ENCODE data around the gene HMCN1. TPM values are rescaled to one million over a fixed set of nuclear protein-coding genes. Genes with fewer than 3 reads are reported as not detected.

HMCN1 gene
- total RNA-seq, 2 experiments from 2014 or later = 0.07 to 0.21 TPM

DNA sequence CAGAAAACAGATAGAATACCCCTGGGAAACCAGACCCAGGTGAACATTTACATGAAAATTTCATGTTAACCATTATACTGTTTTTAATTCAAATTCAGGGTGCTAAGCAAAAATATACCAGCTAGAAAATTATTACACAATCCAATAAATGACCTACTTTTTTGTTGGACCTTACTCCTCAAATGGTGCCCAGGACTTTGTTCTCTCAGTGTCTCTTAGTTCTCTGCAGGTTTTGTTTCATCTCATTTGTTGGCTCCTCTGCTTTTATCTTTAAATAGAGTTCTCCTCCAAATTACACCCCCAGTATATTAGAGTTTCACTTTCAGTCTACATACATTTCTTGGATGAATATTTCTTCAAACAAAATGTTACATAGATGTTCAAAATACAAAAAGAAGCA, 326.0 kb downstream of the HMCN1 start:
- H3K27me3 Mint-ChIP-seq = no peaks in the 10 kb centered on the region
- H3K4me3 Mint-ChIP-seq = no peak overlapping the region
- ChIA-PET CTCF (no interaction called here), POLR2A (no interaction called here)
- DNase-seq = no peak
- no peaks in the 10 kb centered on the region for H3K9me3 Mint-ChIP-seq
- H3K36me3 Mint-ChIP-seq (ENCODE audit: low read depth) = no peaks in the 10 kb centered on the region
- H3K4me1 Mint-ChIP-seq = no peaks in the 10 kb centered on the region
- H3K27ac Mint-ChIP-seq = no peak overlapping the region

DNA sequence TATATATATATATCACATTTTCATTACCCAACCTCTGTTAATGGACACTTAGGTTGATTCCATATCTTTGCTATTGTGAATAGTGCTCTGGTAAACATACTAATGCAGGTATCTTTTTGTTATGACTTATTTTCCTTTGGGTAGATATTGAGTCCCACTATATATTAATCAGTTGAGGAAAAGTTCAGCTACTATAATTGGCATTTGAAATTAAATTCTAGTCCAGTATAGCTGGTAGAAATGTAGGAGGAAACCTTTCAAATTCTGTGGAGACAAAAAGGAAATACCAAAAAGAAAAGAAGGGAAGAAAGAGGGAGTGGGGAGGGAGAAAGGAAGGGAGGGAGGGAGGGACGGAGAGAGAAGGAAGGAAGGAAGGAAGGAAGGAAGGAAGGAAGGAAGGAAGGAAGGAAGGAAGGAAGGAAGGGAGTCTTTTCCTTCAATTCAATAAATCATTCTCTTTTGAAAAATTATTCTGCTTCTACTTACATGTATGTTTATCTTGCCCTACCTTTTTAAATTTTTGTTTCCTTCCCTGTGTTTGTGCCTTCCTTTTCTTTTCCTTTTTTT, 329.0 kb downstream of the HMCN1 start:
- no peaks in the 10 kb centered on the region for H3K27me3 Mint-ChIP-seq
- H3K27ac Mint-ChIP-seq = no peak overlapping the region
- no peaks in the 10 kb centered on the region for H3K4me1 Mint-ChIP-seq
- DNase-seq = no peak
- CTCF ChIA-PET = no interaction called here
- POLR2A ChIA-PET = no interaction called here
- no peaks in the 10 kb centered on the region for H3K36me3 Mint-ChIP-seq (ENCODE audit: low read depth)
- H3K4me3 Mint-ChIP-seq = no peak overlapping the region
- no peaks in the 10 kb centered on the region for H3K9me3 Mint-ChIP-seq

DNA sequence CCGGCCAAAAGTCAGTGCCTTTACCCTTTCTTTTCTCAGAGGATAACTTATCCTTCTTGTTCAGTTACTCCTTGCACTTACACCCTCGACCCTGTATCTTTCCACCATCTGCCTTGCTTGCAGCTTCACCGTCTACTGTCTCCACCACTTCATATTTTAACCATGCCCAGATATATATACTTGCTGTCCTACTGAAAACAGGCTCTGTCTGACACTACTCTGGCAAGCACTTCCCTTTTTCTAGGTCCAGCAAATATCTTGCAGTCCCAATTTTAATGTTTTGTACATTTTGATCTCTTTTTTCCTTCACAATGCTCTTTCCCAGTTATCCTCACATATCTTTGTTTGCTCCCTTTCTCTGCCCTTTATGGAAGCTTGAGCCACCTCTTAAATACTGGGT, 332.2 kb downstream of the HMCN1 start:
- no peaks in the 10 kb centered on the region for H3K4me1 Mint-ChIP-seq
- H3K4me3 Mint-ChIP-seq = no peak overlapping the region
- ChIA-PET POLR2A (no interaction called here), CTCF (no interaction called here)
- H3K27me3 Mint-ChIP-seq = peaks cover 2% of the 10 kb centered on the region
- H3K9me3 Mint-ChIP-seq = no peaks in the 10 kb centered on the region
- DNase-seq = no peak
- no peak overlapping the region for H3K27ac Mint-ChIP-seq
- no peaks in the 10 kb centered on the region for H3K36me3 Mint-ChIP-seq (ENCODE audit: low read depth)

DNA sequence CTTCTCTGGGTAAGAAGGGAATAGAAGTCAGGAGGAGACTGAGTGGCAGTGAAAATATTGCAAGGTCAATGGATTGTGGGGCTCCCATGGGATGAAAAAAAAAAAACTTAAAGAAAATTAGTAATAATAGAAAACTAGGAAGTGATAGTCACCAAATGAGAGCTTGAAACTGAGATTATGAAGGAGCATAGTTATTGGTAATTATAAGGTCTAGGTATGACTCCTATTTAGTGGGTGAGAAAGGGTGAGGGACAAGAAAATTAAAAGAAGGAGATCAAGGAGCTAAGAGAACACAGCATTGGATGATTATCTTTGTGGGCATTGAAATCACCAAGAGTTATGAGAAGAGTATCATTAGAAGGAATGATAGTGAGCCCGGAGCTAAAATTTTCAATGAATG, 339.5 kb downstream of the HMCN1 start:
- ChIA-PET POLR2A (no interaction called here), CTCF (no interaction called here)
- Mint-ChIP-seq H3K4me1 (no peaks in the 10 kb centered on the region), H3K4me3 (no peak overlapping the region), H3K9me3 (no peaks in the 10 kb centered on the region), H3K36me3 (ENCODE audit: low read depth) (no peaks in the 10 kb centered on the region), H3K27me3 (peaks cover 6% of the 10 kb centered on the region), H3K27ac (no peak overlapping the region)
- DNase-seq = no peak

DNA sequence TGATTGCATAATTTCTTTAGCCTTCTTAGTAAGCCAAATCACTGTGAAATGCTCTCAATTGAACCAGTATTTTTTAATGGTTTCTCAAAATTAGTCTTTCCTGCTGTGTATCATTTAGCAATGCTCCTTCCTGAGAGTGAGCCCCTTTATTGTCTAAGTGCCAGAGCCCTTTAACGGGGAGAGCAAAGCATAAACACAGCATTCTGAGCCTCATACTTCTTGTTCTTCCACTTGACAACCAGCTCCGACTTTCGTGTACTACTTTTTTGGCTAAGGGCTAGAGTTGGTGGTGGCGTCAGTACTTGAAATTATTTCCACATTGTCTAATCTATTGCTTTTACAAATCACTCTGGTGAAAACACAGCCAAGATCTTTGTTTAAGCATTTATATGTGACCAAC, 341.8 kb downstream of the HMCN1 start:
- ChIA-PET POLR2A (no interaction called here), CTCF (no interaction called here)
- no peak for DNase-seq
- H3K4me3 Mint-ChIP-seq = no peak overlapping the region
- H3K27ac Mint-ChIP-seq = no peak overlapping the region
- no peaks in the 10 kb centered on the region for H3K9me3 Mint-ChIP-seq
- H3K4me1 Mint-ChIP-seq = peaks cover 2% of the 10 kb centered on the region
- no peaks in the 10 kb centered on the region for H3K36me3 Mint-ChIP-seq (ENCODE audit: low read depth)
- H3K27me3 Mint-ChIP-seq = peaks cover 4% of the 10 kb centered on the region

DNA sequence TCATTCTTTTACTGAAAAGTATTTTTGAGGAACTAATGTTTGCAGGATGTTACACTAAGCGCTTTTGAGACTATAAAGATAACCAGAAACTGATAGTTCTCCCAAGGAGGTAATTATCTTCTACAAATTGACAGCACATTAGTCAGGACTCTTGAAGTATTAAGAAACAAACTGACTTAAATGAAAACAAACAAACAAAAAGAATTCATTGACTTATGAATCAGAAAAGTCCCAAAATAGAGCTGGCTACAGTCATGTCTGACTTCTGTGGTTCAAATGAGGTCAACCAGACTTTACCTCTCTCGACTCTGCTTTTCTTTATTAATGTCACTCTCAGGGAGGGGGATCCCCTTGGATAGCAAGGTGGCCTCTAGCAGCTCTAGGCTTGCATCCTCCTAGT, 344.1 kb downstream of the HMCN1 start:
- no peaks in the 10 kb centered on the region for H3K9me3 Mint-ChIP-seq
- POLR2A ChIA-PET = no interaction called here
- H3K4me1 Mint-ChIP-seq = peaks cover 5% of the 10 kb centered on the region
- H3K4me3 Mint-ChIP-seq = no peak overlapping the region
- no peak overlapping the region for H3K27ac Mint-ChIP-seq
- H3K36me3 Mint-ChIP-seq (ENCODE audit: low read depth) = no peaks in the 10 kb centered on the region
- CTCF ChIA-PET = no interaction called here
- no peak for DNase-seq
- peaks cover 4% of the 10 kb centered on the region for H3K27me3 Mint-ChIP-seq

DNA sequence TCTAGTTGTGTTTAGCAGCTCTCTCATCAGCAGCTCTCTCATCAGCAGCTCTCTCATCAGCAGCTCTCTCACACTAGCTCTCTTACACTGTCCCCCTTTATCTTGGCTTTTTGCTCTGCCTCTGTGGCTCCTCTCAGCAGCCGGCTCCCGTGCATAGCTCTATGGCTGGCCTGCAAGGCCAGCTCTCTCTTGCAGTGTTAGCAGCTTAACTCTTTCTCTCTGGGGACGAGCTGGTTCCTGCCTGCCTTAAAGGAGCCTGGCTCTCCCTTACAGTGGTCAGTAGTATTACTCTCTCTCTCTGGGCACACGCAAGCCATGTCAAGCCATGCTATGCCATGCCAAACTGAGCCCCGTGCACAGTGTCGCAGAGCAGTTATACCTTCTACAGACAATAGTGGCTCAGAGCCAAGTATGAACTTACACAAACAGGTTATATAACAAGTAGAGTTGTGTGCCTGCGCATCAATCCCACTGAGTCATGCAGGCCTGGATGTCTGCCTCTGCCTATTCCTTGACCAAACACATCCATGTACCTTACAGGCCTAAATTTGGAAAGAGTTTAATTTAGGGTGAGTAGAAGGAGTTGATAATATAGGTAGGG, 345.0 kb downstream of the HMCN1 start:
- POLR2A ChIA-PET = no interaction called here
- H3K9me3 Mint-ChIP-seq = no peaks in the 10 kb centered on the region
- CTCF ChIA-PET = no interaction called here
- peaks cover 5% of the 10 kb centered on the region for H3K4me1 Mint-ChIP-seq
- H3K36me3 Mint-ChIP-seq (ENCODE audit: low read depth) = no peaks in the 10 kb centered on the region
- DNase-seq = no peak
- no peak overlapping the region for H3K27ac Mint-ChIP-seq
- peaks cover 4% of the 10 kb centered on the region for H3K27me3 Mint-ChIP-seq
- H3K4me3 Mint-ChIP-seq = no peak overlapping the region

DNA sequence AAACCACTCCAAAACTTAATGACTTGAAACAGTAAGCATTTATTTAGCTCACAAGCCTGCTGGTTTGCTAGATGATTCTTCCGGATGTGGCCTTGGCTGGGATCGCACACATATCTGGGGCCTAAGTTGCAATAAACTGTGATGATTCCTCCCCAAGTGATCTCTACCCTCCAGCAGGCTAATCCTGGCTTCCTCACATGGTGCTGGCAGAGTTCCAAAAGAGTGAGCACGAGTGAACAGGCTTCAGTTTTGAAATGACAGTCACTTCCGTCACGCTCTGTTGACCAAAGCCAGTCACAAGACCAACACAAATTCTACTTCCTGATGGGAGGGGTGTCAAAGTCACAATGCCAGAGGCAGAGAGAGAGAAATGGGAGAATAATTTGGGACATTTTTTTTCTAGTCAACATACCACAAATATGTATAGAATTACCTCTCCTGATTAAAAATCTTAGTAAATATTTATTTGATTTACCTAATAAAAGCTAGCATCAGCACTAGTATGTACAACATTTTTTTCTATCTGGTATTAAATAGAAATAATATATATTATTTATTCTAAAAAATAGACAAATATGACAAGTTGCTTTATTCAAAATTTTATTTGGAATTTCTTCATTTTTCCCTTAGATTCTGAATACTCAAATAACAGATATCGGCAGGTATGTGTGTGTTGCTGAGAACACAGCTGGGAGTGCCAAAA, 348.2 kb downstream of the HMCN1 start:
- Mint-ChIP-seq H3K36me3 (ENCODE audit: low read depth) (no peaks in the 10 kb centered on the region), H3K4me1 (peaks cover 5% of the 10 kb centered on the region), H3K4me3 (no peak overlapping the region), H3K9me3 (no peaks in the 10 kb centered on the region), H3K27ac (no peak overlapping the region), H3K27me3 (peaks cover 4% of the 10 kb centered on the region)
- ChIA-PET POLR2A (no interaction called here), CTCF (no interaction called here)
- DNase-seq = no peak

DNA sequence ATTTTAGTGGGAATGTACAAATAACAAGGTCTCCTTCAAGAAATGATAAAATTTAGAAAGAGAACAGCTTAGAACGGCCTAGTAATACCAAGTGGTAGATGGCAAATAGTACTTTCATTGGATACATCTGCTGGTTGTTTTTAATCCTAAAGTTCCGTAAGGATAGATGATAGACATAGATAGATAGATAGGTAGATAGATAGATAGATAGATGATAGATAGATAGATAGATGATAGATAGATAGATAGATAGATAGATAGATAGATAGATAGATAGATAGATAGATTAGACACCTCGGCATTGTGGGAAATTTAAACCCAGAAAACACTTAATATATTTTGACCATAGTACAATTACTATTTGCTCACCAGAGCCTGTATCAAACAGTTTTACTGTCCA, 352.4 kb downstream of the HMCN1 start:
- POLR2A ChIA-PET = no interaction called here
- Mint-ChIP-seq H3K27me3 (peaks cover 3% of the 10 kb centered on the region), H3K4me3 (no peak overlapping the region), H3K36me3 (ENCODE audit: low read depth) (no peaks in the 10 kb centered on the region), H3K4me1 (peaks cover 3% of the 10 kb centered on the region), H3K9me3 (no peaks in the 10 kb centered on the region), H3K27ac (no peak overlapping the region)
- CTCF ChIA-PET = no interaction called here
- DNase-seq = no peak

DNA sequence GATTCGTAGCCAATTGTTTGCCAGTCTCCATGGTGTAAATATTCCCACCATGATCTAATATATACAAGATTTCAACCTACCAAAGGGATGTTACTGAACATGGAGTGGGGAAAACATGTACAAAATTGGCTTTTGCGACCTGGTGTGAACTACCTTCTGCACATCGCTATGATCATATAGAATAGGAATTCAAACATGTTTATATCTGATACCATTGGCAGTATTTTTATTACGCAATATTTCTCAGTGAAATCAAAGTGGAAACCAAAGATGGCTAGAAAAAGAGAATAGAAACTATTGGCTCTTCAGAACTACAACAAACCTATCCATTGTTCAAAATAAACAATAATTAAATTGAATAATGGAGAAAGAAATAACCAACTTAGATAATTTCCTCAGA, 355.7 kb downstream of the HMCN1 start:
- no peaks in the 10 kb centered on the region for H3K4me1 Mint-ChIP-seq
- ChIA-PET CTCF (no interaction called here), POLR2A (no interaction called here)
- peaks cover 3% of the 10 kb centered on the region for H3K27me3 Mint-ChIP-seq
- H3K27ac Mint-ChIP-seq = no peak overlapping the region
- DNase-seq = no peak
- no peaks in the 10 kb centered on the region for H3K36me3 Mint-ChIP-seq (ENCODE audit: low read depth)
- H3K4me3 Mint-ChIP-seq = no peak overlapping the region
- H3K9me3 Mint-ChIP-seq = no peaks in the 10 kb centered on the region

DNA sequence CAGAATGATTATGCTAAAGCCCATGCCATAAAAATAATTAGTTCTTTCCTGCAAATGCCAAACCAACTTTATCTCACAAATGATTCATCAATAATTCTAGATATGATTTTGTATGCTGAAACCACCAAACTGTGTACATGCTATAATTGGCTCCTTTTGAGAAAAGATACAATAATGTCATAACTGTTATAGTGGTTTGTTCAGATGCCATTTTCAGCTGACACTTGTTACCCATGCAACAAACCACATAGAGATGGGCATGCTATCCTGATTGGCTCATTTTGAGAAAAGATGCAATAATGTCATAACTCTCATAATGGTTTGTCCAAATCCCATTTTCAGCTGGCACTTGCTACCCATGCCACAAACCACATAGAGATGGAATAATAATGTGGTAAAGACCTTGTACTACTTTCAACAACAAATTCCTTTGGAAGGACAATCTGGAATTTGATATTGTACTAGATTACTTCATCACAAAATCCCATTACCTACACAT, 357.1 kb downstream of the HMCN1 start:
- no peak overlapping the region for H3K27ac Mint-ChIP-seq
- no peaks in the 10 kb centered on the region for H3K9me3 Mint-ChIP-seq
- ChIA-PET POLR2A (no interaction called here), CTCF (no interaction called here)
- no peak for DNase-seq
- no peaks in the 10 kb centered on the region for H3K4me1 Mint-ChIP-seq
- peaks cover 3% of the 10 kb centered on the region for H3K27me3 Mint-ChIP-seq
- H3K36me3 Mint-ChIP-seq (ENCODE audit: low read depth) = no peaks in the 10 kb centered on the region
- H3K4me3 Mint-ChIP-seq = no peak overlapping the region

DNA sequence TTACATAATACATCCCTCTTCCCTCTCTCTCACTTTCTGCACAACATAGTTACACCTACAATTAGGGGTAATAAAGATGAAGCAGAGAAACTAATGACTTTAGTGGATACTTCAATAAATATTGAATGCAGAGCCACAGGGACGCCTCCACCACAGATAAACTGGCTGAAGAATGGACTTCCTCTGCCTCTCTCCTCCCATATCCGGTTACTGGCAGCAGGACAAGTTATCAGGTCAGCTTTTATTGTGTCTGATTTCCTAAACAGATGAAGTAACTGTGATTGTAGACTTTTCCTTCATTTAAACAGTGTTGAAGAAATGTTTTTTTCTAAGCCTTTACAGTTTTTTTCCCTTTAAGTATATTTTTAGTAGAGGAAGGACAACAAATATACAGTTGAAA, 359.2 kb downstream of the HMCN1 start:
- Mint-ChIP-seq H3K4me3 (no peak overlapping the region), H3K27me3 (no peaks in the 10 kb centered on the region), H3K36me3 (ENCODE audit: low read depth) (no peaks in the 10 kb centered on the region), H3K9me3 (no peaks in the 10 kb centered on the region), H3K27ac (no peak overlapping the region), H3K4me1 (no peaks in the 10 kb centered on the region)
- CTCF ChIA-PET = no interaction called here
- DNase-seq = no peak
- POLR2A ChIA-PET = no interaction called here

DNA sequence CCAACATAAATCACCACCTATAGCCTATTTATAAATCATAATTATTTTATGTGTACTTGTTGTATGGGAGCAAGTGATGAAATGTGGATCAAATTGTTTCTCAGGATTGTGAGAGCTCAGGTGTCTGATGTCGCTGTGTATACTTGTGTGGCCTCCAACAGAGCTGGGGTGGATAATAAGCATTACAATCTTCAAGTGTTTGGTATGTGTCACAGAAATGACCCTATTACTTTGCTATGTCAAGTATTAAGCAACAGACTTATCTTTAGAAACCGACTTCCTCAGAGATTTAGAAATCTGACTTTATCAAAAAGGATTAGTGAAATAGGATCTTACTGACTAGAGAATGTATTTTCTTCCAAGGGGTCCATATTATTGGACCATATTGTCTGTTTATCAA, 360.0 kb downstream of the HMCN1 start:
- no peak for DNase-seq
- Mint-ChIP-seq H3K27ac (no peak overlapping the region), H3K9me3 (no peaks in the 10 kb centered on the region), H3K4me1 (no peaks in the 10 kb centered on the region), H3K27me3 (peaks cover 1% of the 10 kb centered on the region), H3K4me3 (no peak overlapping the region), H3K36me3 (ENCODE audit: low read depth) (no peaks in the 10 kb centered on the region)
- ChIA-PET POLR2A (no interaction called here), CTCF (no interaction called here)

Data from activated CD4-positive, alpha-beta T cell treated with anti-CD3 and anti-CD28 coated beads, Interleukin-2, amount 10 ng/mL, durations not matched to agents 7 days and 5 days (primary cell).